Aorta (tissue), 5 donors: Measurements from ENCODE around the gene CHRNA10. TPM values are rescaled to one million over a fixed set of nuclear protein-coding genes. Genes with fewer than 3 reads are reported as not detected.

Source experiments
- ATAC-seq: fragments of 200-7000 bp; cut with Tn5 transposase; one replicate; pipeline ENCODE4 v1.9.1; 2022; ENCODE audit warnings: moderate library complexity; ENCODE audit not compliant: low FRiP score
- DNase-seq, 2 donors: peaks; one replicate each; pipeline ENCODE4 v3.0.0-alpha.2; 2020
- H3K27ac ChIP-seq, 2 donors: one replicate each; pipeline ENCODE4 v1.5.1; 2013; ENCODE audit warnings: low read length in 2 of 2, mild to moderate bottlenecking in 2 of 2, moderate library complexity in 2 of 2, control low read depth in 1 of 2, inconsistent platforms in 1 of 2, low read depth in 1 of 2
- H3K27me3 ChIP-seq, 2 donors: one replicate each; pipeline ENCODE4 v1.6.1; 2013; ENCODE audit warnings: control low read depth in 1 of 2, low read length in 1 of 2, mild to moderate bottlenecking in 1 of 2, moderate library complexity in 1 of 2; ENCODE audit not compliant: insufficient read depth in 2 of 2, control insufficient read depth in 1 of 2
- H3K36me3 ChIP-seq, 2 donors: one replicate each; pipeline ENCODE4 v1.6.1; 2013; ENCODE audit warnings: control low read depth in 1 of 2, low read length in 1 of 2, mild to moderate bottlenecking in 1 of 2; ENCODE audit not compliant: insufficient read depth in 2 of 2, control insufficient read depth in 1 of 2
- H3K4me1 ChIP-seq, 2 donors: one replicate each; pipeline ENCODE4 v1.6.1; 2013; ENCODE audit warnings: low read length in 2 of 2, control low read depth in 1 of 2, mild to moderate bottlenecking in 1 of 2, moderate library complexity in 1 of 2; ENCODE audit not compliant: insufficient read depth in 2 of 2, control insufficient read depth in 1 of 2
- H3K4me3 ChIP-seq, 2 donors: one replicate each; pipeline ENCODE4 v1.5.1; 2013; ENCODE audit warnings: low read length in 2 of 2, control low read depth in 1 of 2, mild to moderate bottlenecking in 1 of 2
- H3K9me3 ChIP-seq: one replicate; pipeline ENCODE4 v1.6.1; 2013; ENCODE audit warnings: mild to moderate bottlenecking, low read length; ENCODE audit not compliant: control insufficient read depth
- WGBS, 2 donors: extraction: QIAGEN DNeasy Blood & Tissue Kit; methylation state at CpG; one replicate each; pipeline ENCODE4 v1.1.7; 2013; 5-methylcytosine and 5-hydroxymethylcytosine counted together
- intact Hi-C, 2 donors: fragments of 100-400 bp; cut with DNase I; formaldehyde crosslinking; loops; one replicate each; pipeline versions ENCODE4 v1.14.2 to v1.15.0; 2022
- polyA plus RNA-seq, 2 donors: library from polyadenylated mRNA; stranded (reverse); fragments of 200-250 nt; gene quantifications; one replicate each; pipeline ENCODE4 v1.2.3, GENCODE V29; 2013
- total RNA-seq, 2 donors: library from RNA; stranded (reverse); fragmentation: NEBNext Ultra II Directional; extraction: Animal tissue kit (Norgen Biotek cat#: 25700); gene quantifications; one replicate each; pipeline ENCODE4 v1.2.1, GENCODE V29; 2021
- donor health status: healthy with polysubstance abuse.
- donor health status: Bipolar disorder and iron deficiency.
- donor health status: DM: no; HTN: no; CAD: no.
- donor health status: DM: no; HTN: no; CAD: no.
- donor health status: DM: yes; HTN: yes; CAD: no.

The CHRNA10 gene
- total and polyA plus RNA-seq, 4 donors = 0.13 to 4.0 (median 1.3) TPM

DNA sequence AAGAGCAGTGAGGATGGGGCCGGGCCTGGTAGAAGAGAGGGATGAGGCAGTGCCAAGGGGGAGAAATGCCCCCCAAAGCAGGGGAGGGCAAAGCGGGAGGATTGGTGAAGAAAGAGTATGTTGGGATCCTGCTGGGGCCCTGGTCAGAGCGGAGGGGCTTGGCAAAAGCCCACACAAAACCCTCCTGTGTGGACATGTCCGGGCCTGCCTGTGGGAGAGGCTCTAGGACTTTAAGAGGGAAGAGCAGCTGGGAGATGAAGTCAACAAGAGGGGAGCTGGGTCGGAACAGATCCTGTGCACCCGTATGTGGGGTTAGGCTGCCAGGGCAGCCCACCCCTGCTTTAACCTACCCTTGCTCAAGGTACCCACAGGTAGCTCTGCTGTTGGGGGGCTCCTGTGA lies 55.2 kb downstream of the CHRNA10 start:
- H3K36me3 ChIP-seq = no peaks in the 10 kb centered on the region
- H3K4me1 ChIP-seq = no peaks in the 10 kb centered on the region
- H3K27me3 ChIP-seq = no peaks in the 10 kb centered on the region
- H3K9me3 ChIP-seq = no peaks in the 10 kb centered on the region
- ATAC-seq (no peak), DNase-seq (peak in 1 of 2 donors; percentile 61)
- no peak overlapping the region for H3K4me3 ChIP-seq
- H3K27ac ChIP-seq = no peak overlapping the region
- intact Hi-C loops = no loop called here
- WGBS, 2 donors = 90 to 95% methylated on average over 6 of the region's 6 CpGs

Other genes starting within 250 kb of the CHRNA10 start
- gene ART5, start 29.4 kb downstream of the CHRNA10 start, total RNA-seq = not detected
- gene ART5, start 29.4 kb downstream of the CHRNA10 start, polyA plus RNA-seq = not detected
- gene ART1, start 26.3 kb downstream of the CHRNA10 start, total RNA-seq = not detected
- not detected for gene ART1, start 26.3 kb downstream of the CHRNA10 start, polyA plus RNA-seq
- 10 to 100 TPM; 72.7 to 78.6 TPM for gene NUP98, start 126.2 kb upstream of the CHRNA10 start, total RNA-seq
- 10 to 100 TPM; 16.3 to 17.9 TPM for gene NUP98, start 126.2 kb upstream of the CHRNA10 start, polyA plus RNA-seq
- gene PGAP2, start 137.2 kb upstream of the CHRNA10 start, total RNA-seq = 10 to 100 TPM in 1 of 2 donors, 1 to 10 TPM in 1; 6.8 to 17.7 TPM
- 10 to 100 TPM in 1 of 2 donors, 1 to 10 TPM in 1; 3.9 to 11.0 TPM for gene PGAP2, start 137.2 kb upstream of the CHRNA10 start, polyA plus RNA-seq
- gene RHOG, start 169.6 kb upstream of the CHRNA10 start, total RNA-seq = 10 to 100 TPM; 54.5 to 58.5 TPM
- 10 to 100 TPM; 48.6 to 61.0 TPM for gene RHOG, start 169.6 kb upstream of the CHRNA10 start, polyA plus RNA-seq
- gene STIM1, start 184.3 kb upstream of the CHRNA10 start, total RNA-seq = 10 to 100 TPM; 63.4 to 69.5 TPM
- gene STIM1, start 184.3 kb upstream of the CHRNA10 start, polyA plus RNA-seq = 10 to 100 TPM; 14.9 to 34.1 TPM